NK-92 treated with Interleukin-12 subunit alpha and Interleukin-12 subunit beta, amount 100 ng/mL, for 24 hours (cell line): Measurements from ENCODE around the gene WNT7A.

Source experiments
- DNase-seq: peaks from one replicate; lab custom pipeline; 2025; lab: John Stamatoyannopoulos, UW

The WNT7A gene

DNA sequence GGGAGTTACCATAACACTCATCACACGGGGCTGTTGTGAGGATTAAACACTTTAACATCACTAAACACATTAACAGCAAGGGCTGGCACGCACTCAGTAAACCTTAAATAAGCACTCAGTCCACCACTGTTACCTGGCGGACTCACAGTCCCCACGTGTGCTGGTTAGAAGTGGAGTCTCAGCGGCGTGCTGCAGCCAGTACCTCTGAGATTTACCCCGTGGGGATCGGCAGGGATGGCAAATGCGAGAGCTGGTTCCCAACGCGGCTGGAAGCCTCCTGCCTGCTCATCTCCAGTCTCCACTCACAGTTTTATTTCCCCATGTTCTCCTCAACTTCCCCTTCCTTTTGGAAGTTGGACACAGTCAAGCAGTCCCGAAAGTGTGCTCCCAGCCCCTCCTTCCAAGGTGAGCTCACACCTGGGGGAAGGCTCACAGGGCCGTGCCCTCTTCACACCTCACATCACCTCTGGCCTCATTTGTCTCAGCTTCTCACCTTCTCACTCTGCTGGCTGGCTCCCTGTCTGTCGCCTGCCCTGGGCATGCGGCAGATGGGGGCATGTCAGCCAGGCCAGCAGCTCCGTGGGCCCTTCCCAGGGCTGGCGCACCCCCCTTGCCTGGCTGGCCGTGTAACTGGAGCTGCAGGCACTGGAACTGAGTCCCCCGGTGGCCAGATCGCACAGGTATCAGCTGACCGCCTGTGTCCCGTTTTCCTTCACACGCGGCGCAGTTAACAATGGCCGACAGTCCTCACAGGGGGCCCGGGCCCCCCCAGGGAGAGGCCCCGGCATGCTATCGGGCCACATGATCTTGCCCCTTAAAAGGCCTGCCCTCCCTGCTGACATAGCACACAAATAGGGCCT lies 87.1 kb downstream of the WNT7A start:
- DNase-seq, result no peak

DNA sequence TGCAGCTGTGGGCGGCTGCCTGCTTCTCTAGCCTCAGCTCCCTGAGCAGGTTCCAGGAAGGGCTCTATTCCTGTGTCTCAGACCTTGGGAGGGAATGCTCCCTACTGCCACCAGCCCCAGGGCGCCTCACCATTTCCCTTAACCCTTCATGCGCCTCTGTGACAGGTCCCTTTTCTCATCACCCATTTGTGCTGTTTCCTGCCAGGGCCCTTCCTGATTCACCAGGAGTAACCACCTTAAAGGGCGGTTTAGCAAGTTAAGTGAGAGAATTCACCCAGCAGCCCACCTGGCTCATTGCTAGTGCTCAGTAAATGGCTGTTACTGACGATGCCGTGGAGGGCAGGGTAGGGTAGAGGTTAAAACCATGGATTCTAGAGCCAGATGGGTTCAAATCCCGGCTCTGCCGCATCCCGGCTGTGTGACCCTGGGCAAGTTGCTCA lies 87.8 kb downstream of the WNT7A start:
- no peak for DNase-seq

DNA sequence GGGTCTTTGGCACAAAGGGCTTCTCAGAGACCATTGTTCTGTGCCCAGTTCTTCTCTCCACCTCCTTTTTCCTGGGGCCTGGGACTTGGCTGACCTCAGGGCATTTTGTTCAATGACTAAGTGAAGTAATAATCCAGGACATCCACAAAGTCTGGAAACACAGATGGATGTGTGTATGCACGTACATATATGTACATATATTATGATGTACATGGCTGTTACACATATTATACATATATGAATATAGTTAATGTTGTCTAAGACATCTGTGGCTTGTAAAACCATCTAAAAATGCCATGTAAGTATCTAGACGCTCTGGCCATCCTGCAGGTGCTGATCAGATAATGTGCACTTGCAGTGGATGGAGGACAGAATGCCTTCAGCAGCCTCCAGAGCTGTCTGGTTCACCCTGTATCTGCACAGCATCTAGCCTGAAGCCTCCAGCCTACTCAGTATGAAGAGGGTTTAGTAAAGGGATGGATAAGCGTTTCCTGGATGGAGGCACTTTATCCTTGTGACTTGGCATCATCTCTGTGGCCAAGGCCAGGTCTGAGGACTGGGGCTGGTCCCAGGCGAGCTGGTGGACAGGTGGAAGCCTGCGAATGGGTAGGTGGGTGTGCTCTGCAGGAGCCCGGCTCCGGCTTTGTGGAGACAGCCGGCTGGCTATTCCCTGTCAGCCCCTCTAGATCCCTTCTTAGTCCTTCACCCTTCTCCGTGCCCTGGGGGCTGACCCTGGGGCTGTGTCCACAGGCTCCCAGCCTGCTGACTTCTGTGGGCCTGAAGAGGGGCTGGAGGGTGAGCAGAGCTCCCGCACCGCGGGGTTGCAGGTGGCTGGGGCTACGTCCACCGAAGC lies 88.4 kb downstream of the WNT7A start:
- DNase-seq, result no peak

DNA sequence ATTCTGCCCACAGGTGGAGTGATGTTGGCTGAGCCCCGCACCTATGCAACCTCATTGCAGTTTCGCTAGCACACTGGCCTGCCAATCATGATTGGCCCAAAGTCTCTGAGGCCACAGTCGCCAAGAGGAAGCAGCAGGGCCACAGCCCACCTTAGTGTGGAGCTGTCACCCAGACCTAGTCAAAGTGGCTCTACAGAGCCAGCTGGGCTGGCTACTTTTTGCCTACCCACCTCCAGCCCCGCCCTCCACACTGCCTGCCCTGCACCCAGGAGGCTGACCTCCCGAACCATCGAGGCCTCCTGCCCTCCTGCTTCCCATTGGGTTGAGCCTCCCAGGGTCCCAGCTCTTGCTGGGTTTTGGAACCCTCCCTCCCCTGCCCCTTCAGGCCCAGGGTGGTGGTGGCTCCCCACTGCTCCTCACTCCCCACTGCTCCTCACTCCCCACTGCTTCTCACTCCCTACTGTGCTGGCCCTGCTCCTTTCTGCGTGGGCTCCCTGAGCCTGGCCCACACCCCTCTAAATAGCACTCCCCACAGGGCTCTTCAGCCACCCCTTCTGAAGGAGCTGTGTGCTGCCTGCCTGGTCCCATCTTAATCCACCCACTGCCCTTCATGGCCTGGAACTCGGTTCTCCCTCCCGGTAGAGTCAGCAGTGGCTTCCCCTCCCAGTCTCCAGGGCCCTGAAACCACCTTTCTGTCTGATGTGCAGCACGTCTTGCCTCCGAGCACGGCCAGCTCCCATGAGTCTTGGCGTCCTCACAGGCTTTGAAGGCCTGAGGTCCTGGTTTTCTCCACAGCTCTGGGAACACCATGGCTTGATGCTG lies 89.3 kb downstream of the WNT7A start:
- no peak for DNase-seq

DNA sequence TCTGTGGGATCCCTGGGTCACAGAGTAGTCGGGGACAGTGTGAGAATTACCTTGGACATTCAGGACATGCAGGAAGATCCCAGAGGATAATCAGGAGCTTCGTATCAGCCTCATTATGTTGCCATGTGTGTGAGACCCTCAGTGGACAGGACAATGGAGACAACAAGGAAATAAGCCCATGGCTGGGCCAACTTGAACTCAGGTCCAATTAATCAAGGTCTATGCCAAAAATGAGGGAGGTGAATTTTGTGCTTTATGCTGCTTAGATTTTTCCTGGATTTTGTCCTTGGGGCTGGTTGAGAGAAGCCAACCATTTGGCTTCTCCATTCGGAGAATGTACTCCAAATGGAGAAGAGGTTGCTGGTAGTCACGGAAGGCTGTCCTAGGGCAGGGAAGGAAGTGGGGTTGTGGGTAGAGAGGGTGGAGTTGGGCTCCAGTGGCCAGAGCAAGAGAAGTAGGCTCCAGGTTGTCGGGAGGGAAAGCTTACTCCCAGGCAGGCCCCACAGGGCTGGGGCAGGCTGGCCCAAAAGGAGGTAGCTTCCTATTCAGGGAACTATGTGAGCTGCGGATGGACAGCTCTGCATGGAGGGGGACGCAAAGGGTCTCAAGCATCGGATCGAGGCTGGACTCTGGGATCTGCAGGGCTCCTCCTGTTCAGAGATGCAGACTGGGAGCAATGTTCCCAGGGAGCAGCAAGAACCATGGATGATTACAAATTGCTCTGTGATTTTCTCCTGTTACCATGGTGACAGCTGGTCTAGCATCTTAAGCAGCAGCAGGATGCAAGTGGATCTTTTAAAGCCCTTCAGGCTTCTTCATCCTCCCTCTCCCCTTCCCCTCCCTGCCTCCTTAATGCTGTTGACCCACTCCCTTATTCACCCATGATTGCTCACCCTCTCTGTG lies 91.1 kb downstream of the WNT7A start:
- DNase-seq, result no peak

DNA sequence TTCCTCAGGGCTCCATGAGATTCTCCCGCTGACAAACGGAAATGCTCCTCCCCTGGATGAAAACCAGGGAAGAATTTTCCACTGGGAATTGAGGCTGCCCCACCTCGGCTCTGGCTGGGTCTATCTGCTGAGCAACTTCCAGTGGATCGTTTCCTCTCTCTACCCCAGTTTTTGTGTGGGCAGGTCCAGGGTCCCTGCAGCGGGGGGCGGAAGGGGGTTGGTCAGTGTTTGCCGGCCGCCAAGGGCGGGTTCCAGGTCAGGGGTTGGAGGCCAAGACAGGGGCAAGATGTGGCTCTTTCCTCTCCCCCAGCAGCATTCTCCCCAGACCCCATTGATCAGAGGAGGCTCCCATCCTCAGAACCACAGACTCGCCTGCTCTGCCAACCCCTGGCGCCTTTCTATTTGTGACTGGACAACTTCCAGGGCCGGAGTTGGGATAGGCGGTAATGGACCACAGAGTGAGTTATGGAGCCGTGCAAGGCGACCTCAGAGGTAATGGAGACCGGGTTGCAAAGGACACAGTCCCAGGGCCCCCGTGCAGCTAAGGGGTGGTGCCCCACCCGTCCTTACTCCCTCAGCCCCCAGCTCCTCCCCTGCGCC lies 92.2 kb downstream of the WNT7A start:
- no peak for DNase-seq

DNA sequence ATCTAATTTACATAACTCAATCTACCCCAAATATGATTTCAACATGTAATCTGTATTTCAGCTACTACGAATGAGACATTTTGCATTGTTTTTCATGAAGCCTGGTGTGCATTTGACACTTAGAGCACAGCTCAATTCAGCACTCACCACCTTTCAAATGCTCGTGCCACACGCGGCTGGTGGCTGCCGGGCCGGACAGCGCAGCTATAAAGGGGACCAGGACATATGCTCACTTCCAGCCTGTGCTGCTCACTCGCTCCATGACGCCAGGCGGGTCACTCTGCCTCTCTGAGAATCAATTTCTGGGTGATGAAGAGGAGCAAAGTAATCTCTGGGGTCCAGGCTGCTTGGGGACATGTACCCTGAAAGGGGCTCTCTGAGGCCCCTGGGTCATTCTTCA lies 93.1 kb downstream of the WNT7A start:
- DNase-seq, result no peak

DNA sequence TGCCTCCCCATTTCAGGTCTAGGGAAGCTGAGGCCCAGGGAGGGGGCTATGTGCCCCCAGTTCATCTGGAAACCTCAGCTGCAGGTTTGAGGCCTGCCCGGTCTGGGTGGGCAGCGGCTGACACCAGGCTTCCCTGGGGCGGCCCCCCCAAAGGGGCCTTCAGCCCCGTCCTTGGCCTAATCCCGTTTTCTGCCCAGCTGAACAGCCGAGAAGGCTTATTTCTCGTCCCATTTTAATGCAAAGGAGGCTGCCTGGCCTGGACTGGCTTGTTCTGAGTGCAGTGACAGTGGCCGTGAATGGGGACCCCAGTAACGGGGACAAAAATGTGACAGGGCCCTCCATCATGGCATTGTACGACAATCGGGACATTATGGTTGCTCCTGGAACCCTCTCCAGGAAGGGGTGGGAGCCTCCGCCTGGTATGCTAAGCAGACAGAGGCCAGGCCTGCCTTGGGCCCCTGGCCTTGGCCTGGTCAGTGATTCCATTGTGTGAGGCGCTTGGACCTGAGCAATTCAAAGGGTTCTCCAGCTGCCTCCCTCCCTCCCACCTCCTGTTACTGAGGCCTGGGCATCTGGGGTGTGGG lies 93.9 kb downstream of the WNT7A start:
- DNase-seq, result no peak

DNA sequence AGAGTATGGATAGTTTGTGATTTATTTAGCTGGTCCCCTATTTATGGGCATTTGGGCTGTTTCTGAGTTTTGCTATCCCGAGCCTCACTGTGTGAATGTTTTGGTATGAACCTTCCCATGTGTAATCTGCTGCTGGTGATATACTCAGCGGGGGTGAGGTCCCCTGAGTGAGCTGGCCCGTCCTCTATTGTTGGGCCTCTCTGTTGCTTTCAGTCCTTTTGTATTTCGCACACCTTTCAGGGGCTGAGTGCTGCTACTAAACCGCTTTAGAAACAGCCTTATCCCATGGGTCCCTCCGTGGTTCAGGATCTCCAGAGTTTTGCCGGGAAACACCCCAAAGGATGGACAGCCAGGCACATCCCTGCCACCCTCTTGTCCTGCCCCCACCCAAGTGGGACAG lies 94.5 kb downstream of the WNT7A start:
- DNase-seq, result no peak

DNA sequence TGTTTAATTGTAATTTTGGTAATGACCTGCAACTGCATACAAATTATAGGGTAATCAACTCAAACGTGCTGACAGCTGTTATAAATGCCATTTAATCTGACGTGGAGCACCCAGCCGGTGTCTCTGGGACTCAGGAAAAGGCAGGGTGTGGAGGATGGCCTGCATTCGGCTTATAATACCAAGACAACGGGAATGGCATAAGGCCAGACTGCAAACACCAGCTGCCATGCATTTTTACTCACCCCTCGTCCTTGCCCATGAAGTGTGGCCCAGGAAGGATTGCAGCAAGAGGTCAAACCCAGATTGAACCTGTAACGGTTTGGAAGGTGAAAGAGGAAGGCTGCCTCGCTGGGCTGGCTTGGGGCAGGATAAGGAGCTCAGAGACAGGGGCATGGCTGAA lies 96.4 kb downstream of the WNT7A start:
- DNase-seq, result no peak

DNA sequence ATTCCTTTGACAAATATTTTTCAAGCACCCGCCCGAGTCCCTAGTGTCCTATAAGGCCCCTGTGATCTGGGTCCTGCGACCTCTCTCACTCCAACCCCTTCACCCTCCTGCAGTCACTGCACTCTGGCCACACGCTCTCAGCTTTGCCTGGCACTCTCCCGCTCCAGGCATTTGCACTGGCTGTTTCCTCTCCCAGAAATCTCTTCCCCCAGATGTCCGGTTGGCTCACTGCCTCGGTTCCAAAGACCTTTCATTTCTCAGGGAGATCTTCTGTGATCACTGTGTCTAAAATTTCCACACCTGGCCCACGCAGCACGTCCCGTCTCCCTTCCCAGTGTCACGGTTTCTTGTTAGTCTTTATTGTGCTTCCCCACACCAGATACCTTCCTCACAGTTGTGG lies 97.4 kb downstream of the WNT7A start:
- no peak for DNase-seq

DNA sequence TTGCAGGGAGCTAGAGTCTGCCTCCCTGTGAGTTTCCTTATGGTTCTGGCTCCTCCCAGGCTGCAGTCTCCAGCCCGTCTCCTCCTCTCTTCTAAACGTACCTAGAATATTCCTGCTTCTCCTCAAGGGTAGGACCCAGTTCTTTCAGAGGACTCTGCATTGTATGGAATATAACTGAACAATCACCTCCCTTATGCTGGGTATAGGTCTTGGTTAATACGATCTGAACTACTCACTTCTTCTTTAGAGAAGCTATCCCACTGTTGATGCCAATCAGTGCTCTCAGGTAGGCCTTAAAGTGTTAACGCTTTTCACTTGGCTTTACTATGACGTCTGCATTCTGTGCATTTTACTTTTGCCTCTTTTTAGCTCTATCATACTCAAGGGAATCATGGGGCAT lies 98.5 kb downstream of the WNT7A start:
- DNase-seq, result no peak

DNA sequence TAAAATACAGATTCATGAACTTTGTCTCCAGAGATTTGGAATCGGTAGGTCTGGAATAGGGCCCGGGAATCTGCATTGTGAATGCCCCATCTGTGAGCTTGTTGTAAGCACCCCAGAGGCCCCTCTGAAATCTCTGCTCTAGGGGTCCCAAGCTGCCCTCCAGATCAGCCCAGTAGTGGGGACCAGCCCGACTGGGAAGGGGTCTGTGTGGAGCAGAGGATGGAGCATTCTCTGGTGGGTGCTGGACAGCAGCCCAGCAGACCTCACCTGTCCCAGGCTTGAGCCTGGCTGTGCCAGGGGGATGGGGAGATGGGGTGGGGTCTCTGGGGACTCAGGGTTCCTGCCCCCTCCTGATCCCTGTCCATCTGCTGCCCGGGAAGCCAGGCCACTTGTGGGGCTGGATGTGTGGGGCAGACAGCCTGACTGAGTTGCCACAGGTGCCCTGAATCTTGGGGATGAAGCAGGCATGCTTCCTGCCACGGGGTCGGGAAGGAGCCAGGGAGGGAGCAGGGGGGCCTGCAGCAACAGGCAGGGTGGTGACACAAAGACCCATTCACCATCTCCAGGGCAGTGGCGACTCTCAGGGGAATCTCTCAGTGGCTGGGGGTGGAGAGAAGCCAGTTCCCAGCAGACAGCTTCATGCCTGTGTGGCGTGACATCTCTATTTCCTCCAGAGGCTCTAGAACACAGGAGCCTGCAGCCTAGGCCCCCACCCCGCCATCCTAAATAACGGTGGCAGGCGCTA lies 99.3 kb downstream of the WNT7A start:
- no peak for DNase-seq

DNA sequence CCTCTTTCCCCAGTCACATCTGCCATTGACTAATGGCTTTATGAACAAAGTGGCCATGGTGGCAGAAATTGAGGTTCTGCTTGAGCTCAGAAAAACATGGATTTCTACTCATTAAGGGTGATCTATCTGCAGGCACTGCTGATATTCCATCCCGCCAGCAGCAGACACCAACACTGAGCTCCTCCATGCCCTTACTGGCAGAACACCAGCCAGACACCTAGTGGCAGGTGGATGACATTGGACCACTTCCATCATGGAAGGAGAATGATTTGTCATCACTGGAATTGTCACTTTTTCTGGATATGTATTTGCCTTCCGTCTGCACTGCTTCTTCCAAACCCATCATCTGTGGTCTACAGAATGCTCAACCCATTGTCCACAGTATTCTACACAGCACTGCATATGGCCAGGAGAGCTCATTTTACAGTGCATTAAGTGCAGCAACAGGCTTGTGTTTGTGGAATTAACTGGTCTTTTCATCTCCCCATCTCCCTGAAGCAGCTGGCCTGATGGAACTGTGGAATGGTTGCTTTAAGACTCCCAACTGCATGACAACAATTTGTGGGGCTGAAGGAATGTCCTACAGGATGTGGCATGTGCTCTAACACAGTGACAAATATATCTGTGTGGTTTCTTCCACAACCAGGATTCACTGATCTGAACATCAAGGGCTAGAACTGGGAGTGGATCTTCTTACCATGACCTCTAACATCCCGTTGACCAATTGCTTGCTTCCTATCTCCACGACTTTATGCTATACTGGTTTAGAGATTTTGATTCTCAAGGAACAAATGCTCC lies 103.4 kb downstream of the WNT7A start:
- DNase-seq, result no peak

DNA sequence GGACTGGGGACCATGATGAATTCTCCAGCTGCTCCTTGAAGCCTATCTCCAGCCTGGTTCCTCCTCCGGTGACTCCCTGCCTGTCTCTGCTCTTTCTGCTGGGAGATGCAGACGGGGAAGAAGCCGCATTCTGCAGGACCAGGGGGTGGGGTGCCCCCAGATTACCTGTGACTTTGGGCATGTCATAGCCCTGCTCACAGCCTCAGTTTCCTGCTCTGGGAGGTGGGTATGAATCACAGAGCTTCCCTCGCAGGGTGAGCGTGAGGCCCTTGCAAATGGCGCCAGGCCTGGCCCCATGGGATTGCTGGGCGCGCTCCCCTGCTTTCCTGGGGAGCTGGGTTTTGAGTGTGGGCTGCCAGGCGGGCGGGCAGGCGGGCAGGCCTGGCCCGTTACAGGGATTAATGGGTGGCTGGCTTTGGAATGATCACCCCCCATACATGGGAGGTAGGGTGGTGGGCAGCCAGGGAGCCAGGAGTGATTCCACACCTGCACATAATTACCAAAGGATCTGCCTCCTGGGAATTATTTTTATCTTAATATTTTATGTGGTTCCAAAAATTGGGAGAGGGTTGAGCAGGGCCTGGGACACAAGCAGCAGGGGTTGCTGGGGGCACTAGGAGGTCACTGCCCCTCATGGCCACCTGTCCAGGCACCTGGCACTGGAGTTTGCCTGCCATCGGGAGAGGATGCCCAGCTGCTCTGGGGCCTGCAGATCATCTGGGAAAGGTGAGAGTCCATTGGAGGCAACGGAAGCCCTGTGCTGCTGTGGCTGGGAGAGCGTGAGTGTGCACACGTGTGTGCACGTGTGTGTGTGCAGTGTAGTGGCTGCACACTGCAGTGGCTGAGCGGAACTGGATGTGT lies 106.8 kb downstream of the WNT7A start:
- no peak for DNase-seq

DNA sequence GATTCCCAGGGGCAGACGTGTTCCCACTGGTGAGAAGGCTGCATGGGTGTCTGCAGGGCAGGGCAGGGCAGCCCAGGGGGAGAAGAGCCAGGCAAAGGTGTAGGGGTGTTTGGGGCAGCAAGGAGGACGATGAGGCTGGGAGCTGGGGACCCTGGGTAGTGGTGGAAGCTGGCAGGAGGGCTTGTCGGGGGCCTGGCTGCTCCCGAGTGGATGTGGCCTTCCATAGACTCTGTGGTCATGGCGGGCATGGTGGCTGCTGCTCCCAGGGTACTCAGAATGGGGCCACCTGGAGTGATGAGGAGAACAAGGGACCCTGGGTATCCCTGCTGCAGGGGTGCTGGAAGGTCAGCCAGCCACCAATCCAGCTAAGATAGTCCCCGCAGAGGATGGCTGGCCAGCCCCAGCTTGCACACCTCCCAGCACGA lies 107.5 kb downstream of the WNT7A start:
- DNase-seq, result no peak

DNA sequence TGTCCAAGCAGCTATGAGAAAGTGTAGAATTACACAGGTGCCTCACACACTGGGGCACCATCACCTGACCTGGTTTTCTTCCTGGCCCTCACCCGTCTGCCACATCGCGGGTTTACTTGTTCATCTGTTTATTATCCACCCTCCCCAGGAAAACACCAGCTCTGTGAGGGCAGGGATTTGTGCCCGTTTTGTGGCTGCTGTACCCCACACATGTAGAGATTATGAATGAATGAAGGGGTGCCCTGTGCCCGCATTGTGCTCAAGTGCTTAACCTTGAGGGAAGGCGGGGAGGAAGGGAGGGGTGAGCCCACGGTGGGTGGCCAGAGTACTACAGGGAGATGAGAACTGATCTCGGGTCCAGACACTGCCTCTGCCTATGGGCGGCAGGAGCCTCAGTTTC lies 108.4 kb downstream of the WNT7A start:
- DNase-seq, result no peak
